Right lobe of liver (tissue), 6 donors: ENCODE measurements around the gene SUSD5. TPM values are rescaled to one million over a fixed set of nuclear protein-coding genes. Genes with fewer than 3 reads are reported as not detected.

Source experiments
- ATAC-seq, 4 donors: fragments of 200-7000 bp; cut with Tn5 transposase; one replicate each; pipeline ENCODE4 v1.9.1; 2020; ENCODE audit warnings: mild to moderate bottlenecking in 4 of 4, moderate library complexity in 4 of 4
- DNase-seq, 3 donors: peaks; one replicate each; pipeline ENCODE4 v3.0.0-alpha.2; 2020
- H3K27ac ChIP-seq, 3 donors: fragments of 200-600 bp; one replicate each; pipeline ENCODE4 v1.8.0; 2022
- H3K27me3 ChIP-seq, 2 donors: fragments of 200-600 bp; one replicate each; pipeline ENCODE4 v1.8.0; 2022
- H3K36me3 ChIP-seq, 4 donors: fragments of 200-600 bp; sonication (generic) in 1 of 4; one replicate each; pipeline versions ENCODE4 v1.5.1 to v1.8.0; 2017 to 2022; ENCODE audit warnings: control low read depth in 1 of 4
- H3K4me1 ChIP-seq, 4 donors: fragments of 200-600 bp; sonication (generic) in 1 of 4; one replicate each; pipeline versions ENCODE4 v1.5.1 to v1.8.0; 2017 to 2022; ENCODE audit warnings: control low read depth in 1 of 4
- H3K4me3 ChIP-seq, 3 donors: fragments of 200-600 bp; one replicate each; pipeline ENCODE4 v1.8.0; 2022
- H3K9me3 ChIP-seq, 4 donors: fragments of 200-600 bp; sonication (generic) in 1 of 4; one replicate each; pipeline versions ENCODE4 v1.5.1 to v1.8.0; 2017 to 2022; ENCODE audit warnings: control low read depth in 1 of 4
- POLR2A ChIP-seq: fragments of 450-650 bp; IDR thresholded peaks from one replicate; pipeline ENCODE4 v1.6.1; 2017; ENCODE audit warnings: antibody characterized with exemption, mild to moderate bottlenecking
- WGBS: methylation state at CpG from one replicate; pipeline ENCODE4 v1.1.6; 2018; ENCODE audit warnings: low coverage, low lambda C conversion rate; ENCODE audit not compliant: insufficient coverage; ENCODE audit errors: missing lambda C conversion rate; 5-methylcytosine and 5-hydroxymethylcytosine counted together
- intact Hi-C, 2 donors: fragments of 100-400 bp; cut with DNase I; formaldehyde crosslinking; loops; one replicate each; pipeline versions ENCODE4 v1.11.2 to v1.14.1; 2022
- total RNA-seq, 6 experiments: library from RNA; depleted of rRNA in 2 of 6; stranded (reverse); fragments of >200 nt in 2 of 6; fragmentation: NEBNext Ultra II Directional in 3 of 6; extraction: Animal tissue kit (Norgen Biotek cat#: 25700) in 3 of 6; gene quantifications; one replicate each; pipeline versions ENCODE4 v1.1.0 to v1.2.4, GENCODE V29; 2016 to 2023
- TF ChIP-seq, protein P1 (sequence below), 4 donors: fragments of 200-600 bp in 3 of 4; fragments of 450-650 bp in 1 of 4; IDR thresholded peaks; one replicate each; pipeline versions ENCODE4 v1.5.1 to v1.8.0; 2016 to 2022; ENCODE audit warnings: antibody characterized with exemption in 4 of 4, mild to moderate bottlenecking in 2 of 4
- donor health status: DM: no; HTN: yes; CAD: no.
- donor health status: DM: no; HTN: no; CAD: no.
- donor health status: DM: no; HTN: no; CAD: no.
- donor health status: DM: no; HTN: yes; CAD: no.
- donor health status: DM: no; HTN: yes; CAD: no.

SUSD5 gene
- total RNA-seq, 6 experiments from 2014 or later: 0.05 to 0.20 (median 0.16) TPM; not detected in 2

DNA sequence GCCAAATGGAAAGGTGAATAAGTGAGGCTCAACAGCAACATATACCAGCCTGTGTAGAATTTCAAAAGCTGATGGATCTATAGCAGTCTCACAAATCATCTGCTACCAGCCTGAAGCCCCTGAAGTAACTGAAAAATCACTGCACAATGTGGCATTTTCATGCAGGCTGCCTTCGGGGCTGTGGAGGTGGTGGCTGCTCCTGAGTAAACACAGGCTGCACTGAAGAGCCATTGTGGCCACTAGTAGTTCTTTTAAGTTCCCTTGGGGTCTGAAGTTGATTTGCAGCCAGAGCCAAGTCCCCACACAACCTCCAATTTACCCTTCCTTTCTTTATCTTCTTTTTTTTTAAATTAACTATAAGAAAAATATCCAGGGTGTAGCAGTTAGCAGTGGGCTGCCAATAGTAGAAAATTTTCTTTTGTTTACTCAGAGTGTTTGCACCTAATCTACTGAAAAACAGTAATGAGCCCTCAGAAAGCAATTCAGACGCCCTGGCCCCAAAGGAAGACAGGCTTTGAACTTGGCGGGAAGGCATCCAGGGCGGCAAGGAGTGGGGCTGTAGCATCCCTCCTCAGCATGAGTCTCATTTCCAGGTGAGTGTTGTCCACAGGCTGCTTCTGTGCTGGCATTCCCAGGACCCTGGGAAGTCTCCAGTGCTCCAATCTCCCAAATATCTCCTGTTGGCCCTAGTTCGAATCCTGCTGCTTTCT, 13.3 kb upstream of the SUSD5 start:
- H3K36me3 ChIP-seq: no peaks in the 10 kb centered on the region
- intact Hi-C loops: no loop called here
- no peak overlapping the region for H3K4me3 ChIP-seq
- H3K27ac ChIP-seq: no peak overlapping the region
- whole genome bisulfite sequencing: 22% methylated on average over 5 of the region's 5 CpGs
- H3K9me3 ChIP-seq: no peaks in the 10 kb centered on the region
- ATAC-seq: no peak
- H3K27me3 ChIP-seq: no peaks in the 10 kb centered on the region
- DNase-seq: no peak
- no peaks in the 10 kb centered on the region for H3K4me1 ChIP-seq
- no peak for TF ChIP-seq POLR2A
- TF ChIP-seq, protein P1, sequence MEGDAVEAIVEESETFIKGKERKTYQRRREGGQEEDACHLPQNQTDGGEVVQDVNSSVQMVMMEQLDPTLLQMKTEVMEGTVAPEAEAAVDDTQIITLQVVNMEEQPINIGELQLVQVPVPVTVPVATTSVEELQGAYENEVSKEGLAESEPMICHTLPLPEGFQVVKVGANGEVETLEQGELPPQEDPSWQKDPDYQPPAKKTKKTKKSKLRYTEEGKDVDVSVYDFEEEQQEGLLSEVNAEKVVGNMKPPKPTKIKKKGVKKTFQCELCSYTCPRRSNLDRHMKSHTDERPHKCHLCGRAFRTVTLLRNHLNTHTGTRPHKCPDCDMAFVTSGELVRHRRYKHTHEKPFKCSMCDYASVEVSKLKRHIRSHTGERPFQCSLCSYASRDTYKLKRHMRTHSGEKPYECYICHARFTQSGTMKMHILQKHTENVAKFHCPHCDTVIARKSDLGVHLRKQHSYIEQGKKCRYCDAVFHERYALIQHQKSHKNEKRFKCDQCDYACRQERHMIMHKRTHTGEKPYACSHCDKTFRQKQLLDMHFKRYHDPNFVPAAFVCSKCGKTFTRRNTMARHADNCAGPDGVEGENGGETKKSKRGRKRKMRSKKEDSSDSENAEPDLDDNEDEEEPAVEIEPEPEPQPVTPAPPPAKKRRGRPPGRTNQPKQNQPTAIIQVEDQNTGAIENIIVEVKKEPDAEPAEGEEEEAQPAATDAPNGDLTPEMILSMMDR (IDR thresholded peaks at IDR 0.05): no peak

DNA sequence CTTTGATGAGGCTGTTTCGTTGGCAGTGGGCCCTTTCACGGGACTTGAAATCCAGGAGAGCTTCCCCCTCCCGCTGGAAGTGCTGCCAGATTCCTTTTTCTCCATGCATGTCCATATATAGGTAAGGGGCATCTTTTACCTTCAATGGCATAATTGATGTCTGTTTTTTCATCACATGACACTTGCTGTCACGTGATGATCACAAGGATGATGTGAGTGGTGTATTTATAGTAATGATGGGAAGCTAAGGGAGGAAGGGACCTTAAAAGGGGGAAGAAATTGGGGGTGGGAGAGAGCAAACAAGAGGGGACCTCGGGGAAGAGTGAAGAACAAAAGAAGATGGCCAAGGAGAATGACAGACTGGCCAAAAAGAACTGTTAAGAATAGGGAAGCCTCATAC, 11.3 kb upstream of the SUSD5 start:
- TF ChIP-seq, protein P1 (IDR thresholded peaks at IDR 0.05): no peak
- no peak for TF ChIP-seq POLR2A
- intact Hi-C loops: no loop called here
- Histone ChIP-seq H3K27ac (no peak overlapping the region), H3K9me3 (no peaks in the 10 kb centered on the region), H3K4me3 (no peak overlapping the region), H3K36me3 (no peaks in the 10 kb centered on the region), H3K27me3 (no peaks in the 10 kb centered on the region), H3K4me1 (no peaks in the 10 kb centered on the region)
- ATAC-seq (no peak), DNase-seq (no peak)
- WGBS: 23% methylated on average over 5 of the region's 5 CpGs

DNA sequence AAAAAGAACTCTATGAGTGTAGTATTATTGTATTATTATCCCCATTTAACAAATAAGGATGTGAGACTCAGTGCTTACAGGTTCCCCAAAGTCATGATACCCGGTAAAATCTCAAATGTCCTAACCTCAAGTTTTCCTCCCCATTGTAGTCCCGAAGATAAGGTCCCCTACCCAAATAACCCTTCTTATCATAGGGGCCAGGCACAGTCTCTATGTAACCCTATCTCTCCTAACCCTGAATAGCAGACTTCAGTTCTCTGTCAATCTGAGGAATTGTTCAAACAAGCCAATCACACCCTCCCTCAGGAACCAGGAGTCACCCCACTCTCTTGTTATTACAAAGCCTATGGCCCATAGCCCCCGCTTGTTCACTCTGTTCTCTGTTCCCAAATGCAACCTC, 10.5 kb upstream of the SUSD5 start:
- Histone ChIP-seq H3K27ac (no peak overlapping the region), H3K9me3 (no peaks in the 10 kb centered on the region), H3K4me3 (no peak overlapping the region), H3K27me3 (no peaks in the 10 kb centered on the region), H3K36me3 (no peaks in the 10 kb centered on the region), H3K4me1 (no peaks in the 10 kb centered on the region)
- no peak for TF ChIP-seq POLR2A
- TF ChIP-seq, protein P1 (IDR thresholded peaks at IDR 0.05): no peak
- 39% methylated on average over 3 of the region's 3 CpGs for WGBS
- DNase-seq (no peak), ATAC-seq (no peak)
- intact Hi-C loops: no loop called here

DNA sequence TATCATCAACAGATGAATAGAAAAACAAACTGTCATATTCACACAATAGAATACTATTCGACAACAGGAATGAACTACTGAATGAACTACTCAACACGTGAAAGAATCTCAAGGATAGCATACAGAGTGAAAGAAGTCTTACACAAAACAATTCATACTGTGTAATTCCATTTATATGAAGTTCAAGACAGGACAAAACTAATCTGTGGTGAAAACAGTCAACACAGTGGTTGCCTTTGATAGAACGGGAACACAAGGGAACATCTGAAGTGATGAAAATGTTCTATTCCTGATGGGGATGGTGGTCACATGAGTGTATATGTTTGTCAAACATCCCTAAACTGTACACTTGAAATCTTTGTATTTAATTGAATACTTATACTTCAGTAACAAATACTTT, 2.6 kb upstream of the SUSD5 start:
- H3K36me3 ChIP-seq: no peaks in the 10 kb centered on the region
- no peak overlapping the region for H3K4me3 ChIP-seq
- no peaks in the 10 kb centered on the region for H3K9me3 ChIP-seq
- DNase-seq (no peak), ATAC-seq (no peak)
- H3K27me3 ChIP-seq: peaks cover 4 to 11% of the 10 kb centered on the region in 2 donors
- no peak overlapping the region for H3K27ac ChIP-seq
- intact Hi-C loops: no loop called here
- peaks cover 0 to 12% (median 0%) of the 10 kb centered on the region in 4 donors for H3K4me1 ChIP-seq
- WGBS: 66% methylated on average over 3 of the region's 3 CpGs
- no peak for TF ChIP-seq POLR2A
- TF ChIP-seq, protein P1 (IDR thresholded peaks at IDR 0.05): no peak
